PC-3 (cell line): ENCODE measurements around the gene DAPK1.

Experiments used
- CTCF ChIP-seq: fragments of 300-600 bp; sonication (generic); conservative IDR thresholded peaks from 2 replicates; pipeline ENCODE4 v1.5.1; 2017; ENCODE audit warnings: antibody characterized with exemption, low read depth, mild to moderate bottlenecking, low read length
- EZH2 ChIP-seq: fragments of 300-600 bp; sonication (generic); IDR thresholded peaks from one replicate; pipeline ENCODE4 v1.6.1; 2017; ENCODE audit warnings: antibody characterized with exemption, mild to moderate bottlenecking, low read length; ENCODE audit not compliant: unreplicated experiment

- TF ChIP-seq CTCF (no peak), EZH2 (no peak)
These were observed 76.2 kb downstream of the DAPK1 start for GRCh38 chr9:87573841-87574342.
